ENCODE results near the gene KCNT1. TPM values are rescaled to one million over a fixed set of nuclear protein-coding genes. Genes with fewer than 3 reads are reported as not detected.

The KCNT1 gene
- polyA plus RNA-seq, 1 experiment = not detected

GRCh38 chr9:135823036-135823435 lies 121.1 kb downstream of the KCNT1 start:
- Histone ChIP-seq H3K27me3 (ENCODE audit: control insufficient read depth, insufficient read depth, low read length) (no peaks in the 10 kb centered on the region), H3K36me3 (ENCODE audit: control insufficient read depth, insufficient read depth, low read length) (peaks cover 28% of the 10 kb centered on the region), H3K4me3 (ENCODE audit: low read depth, low read length) (no peak overlapping the region)
- TF ChIP-seq, protein P1, sequence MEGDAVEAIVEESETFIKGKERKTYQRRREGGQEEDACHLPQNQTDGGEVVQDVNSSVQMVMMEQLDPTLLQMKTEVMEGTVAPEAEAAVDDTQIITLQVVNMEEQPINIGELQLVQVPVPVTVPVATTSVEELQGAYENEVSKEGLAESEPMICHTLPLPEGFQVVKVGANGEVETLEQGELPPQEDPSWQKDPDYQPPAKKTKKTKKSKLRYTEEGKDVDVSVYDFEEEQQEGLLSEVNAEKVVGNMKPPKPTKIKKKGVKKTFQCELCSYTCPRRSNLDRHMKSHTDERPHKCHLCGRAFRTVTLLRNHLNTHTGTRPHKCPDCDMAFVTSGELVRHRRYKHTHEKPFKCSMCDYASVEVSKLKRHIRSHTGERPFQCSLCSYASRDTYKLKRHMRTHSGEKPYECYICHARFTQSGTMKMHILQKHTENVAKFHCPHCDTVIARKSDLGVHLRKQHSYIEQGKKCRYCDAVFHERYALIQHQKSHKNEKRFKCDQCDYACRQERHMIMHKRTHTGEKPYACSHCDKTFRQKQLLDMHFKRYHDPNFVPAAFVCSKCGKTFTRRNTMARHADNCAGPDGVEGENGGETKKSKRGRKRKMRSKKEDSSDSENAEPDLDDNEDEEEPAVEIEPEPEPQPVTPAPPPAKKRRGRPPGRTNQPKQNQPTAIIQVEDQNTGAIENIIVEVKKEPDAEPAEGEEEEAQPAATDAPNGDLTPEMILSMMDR (IDR thresholded peaks at IDR 0.05; ENCODE audit: insufficient read depth, low read depth, low read length) = no peak
- POLR2A ChIA-PET = no interaction called here
- no peak for DNase-seq (ENCODE audit: low read depth)
- CTCF ChIA-PET = interaction anchor here (0.9 kb wide), 1 partner anchor 25 kb away, joined by 4 read pairs; no protein-coding TSS in a partner anchor

GRCh38 chr9:135825435-135826187 lies 123.6 kb downstream of the KCNT1 start:
- no peak for DNase-seq (ENCODE audit: low read depth)

GRCh38 chr9:135826188-135826545 lies 124.2 kb downstream of the KCNT1 start:
- no peak overlapping the region for H3K4me3 ChIP-seq (ENCODE audit: low read depth, low read length)
- TF ChIP-seq, protein P1 (IDR thresholded peaks at IDR 0.05; ENCODE audit: insufficient read depth, low read depth, low read length) = no peak
- ChIA-PET POLR2A (no interaction called here), CTCF (no interaction called here)
- no peak for DNase-seq (ENCODE audit: low read depth)
- peaks cover 17% of the 10 kb centered on the region for H3K36me3 ChIP-seq (ENCODE audit: control insufficient read depth, insufficient read depth, low read length)
- no peaks in the 10 kb centered on the region for H3K27me3 ChIP-seq (ENCODE audit: control insufficient read depth, insufficient read depth, low read length)

More at GRCh38 chr9:135825435-135826187, 123.6 kb downstream of the KCNT1 start:
- ChIA-PET CTCF (interaction anchor here (1.1 kb wide), 1 partner anchor 14 kb away, joined by 3 read pairs; no protein-coding TSS in a partner anchor), POLR2A (no interaction called here)
- Histone ChIP-seq H3K36me3 (ENCODE audit: control insufficient read depth, insufficient read depth, low read length) (peaks cover 21% of the 10 kb centered on the region), H3K4me3 (ENCODE audit: low read depth, low read length) (no peak overlapping the region), H3K27me3 (ENCODE audit: control insufficient read depth, insufficient read depth, low read length) (no peaks in the 10 kb centered on the region)
- TF ChIP-seq, protein P1 (IDR thresholded peaks at IDR 0.05; ENCODE audit: insufficient read depth, low read depth, low read length) = no peak

GRCh38 chr9:135827301-135827700 lies 125.3 kb downstream of the KCNT1 start:
- ChIA-PET CTCF (no interaction called here), POLR2A (no interaction called here)
- DNase-seq (ENCODE audit: low read depth) = no peak
- no peak overlapping the region for H3K4me3 ChIP-seq (ENCODE audit: low read depth, low read length)
- no peaks in the 10 kb centered on the region for H3K27me3 ChIP-seq (ENCODE audit: control insufficient read depth, insufficient read depth, low read length)
- peaks cover 9% of the 10 kb centered on the region for H3K36me3 ChIP-seq (ENCODE audit: control insufficient read depth, insufficient read depth, low read length)
- TF ChIP-seq, protein P1 (IDR thresholded peaks at IDR 0.05; ENCODE audit: insufficient read depth, low read depth, low read length) = no peak

GRCh38 chr9:135827866-135828580 lies 126.0 kb downstream of the KCNT1 start:
- POLR2A ChIA-PET = no interaction called here
- CTCF ChIA-PET = no interaction called here
- H3K4me3 ChIP-seq (ENCODE audit: low read depth, low read length) = no peak overlapping the region
- TF ChIP-seq, protein P1 (IDR thresholded peaks at IDR 0.05; ENCODE audit: insufficient read depth, low read depth, low read length) = no peak
- no peak for DNase-seq (ENCODE audit: low read depth)
- H3K36me3 ChIP-seq (ENCODE audit: control insufficient read depth, insufficient read depth, low read length) = peaks cover 7% of the 10 kb centered on the region
- no peaks in the 10 kb centered on the region for H3K27me3 ChIP-seq (ENCODE audit: control insufficient read depth, insufficient read depth, low read length)

Measured in BJ (cell line).